ENCODE results near the gene SHISA6.

SHISA6 gene

DNA sequence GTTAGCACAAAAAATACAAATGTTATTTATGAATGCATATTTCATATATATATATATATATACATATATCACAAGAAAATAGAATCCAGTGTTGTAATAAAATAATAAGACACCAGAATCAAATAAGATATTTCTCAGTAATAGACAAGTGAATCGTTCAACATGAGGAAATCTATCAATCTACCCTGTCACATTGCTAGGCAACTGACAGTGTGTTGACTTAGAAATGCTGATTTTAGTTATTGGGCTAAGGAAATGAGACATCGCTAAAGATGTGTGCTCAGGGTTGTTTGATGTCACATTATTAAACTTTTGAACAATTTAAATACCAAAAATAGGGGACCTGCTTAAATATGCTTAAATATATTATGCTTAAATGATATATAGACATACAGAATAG, 307.4 kb downstream of the SHISA6 start:
- DNase-seq: no peak

DNA sequence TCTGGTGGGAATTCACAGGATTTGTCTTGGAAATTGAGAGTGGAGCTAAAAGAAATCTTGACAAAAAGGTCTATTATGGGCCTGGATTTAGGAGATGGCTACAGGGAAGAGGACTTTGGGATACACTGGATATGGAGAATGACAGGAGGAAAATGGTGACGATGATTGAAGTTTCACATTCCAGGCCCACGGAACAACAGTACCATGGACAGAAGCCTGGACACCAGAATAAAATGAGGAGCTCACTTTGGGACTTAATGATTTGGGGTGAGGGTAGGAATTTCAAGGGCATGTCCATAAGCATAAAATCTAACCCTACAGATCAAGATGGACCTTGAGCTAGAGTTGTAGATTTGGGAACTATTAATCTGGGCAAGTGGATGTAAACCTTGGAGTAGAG, 309.4 kb downstream of the SHISA6 start:
- DNase-seq: no peak

DNA sequence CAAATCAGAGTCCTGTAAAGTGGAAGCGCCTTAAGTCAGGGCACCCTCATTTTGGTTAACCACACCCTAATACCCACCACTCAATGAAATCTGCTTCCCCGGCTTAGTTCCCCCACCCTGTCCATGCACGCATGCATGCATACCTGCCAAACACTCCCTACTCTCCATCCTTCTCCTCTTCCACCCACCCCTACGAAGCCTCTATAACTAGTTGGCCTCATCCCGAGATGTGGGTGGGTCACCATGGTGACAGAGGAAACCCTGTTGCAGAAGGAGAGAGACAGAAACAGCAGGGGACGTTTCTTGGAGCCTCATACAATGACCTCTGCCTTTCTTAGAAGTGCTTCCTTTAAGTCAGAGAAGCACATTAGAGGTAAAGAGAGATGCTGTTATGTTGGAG, 310.4 kb downstream of the SHISA6 start:
- no peak for DNase-seq

DNA sequence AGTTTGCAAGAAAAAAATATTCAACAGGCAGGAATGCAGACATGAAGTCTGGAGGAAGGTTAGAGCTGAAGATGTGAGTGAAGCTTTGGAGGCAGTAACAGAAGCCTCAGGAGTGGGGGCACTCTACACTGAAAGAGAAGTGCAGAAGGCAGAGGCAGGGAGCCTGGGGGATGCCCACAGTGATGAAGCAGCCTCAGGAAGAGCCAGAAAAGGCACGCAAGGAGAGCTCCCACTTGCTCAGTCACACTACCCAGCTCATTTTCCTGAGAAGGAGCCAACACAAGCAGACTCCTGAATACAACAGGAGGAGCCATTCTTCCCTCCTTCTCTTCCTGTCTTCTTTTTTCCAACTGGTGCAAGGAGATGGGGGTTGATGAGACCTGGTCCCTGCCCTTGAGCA, 312.1 kb downstream of the SHISA6 start:
- DNase-seq: no peak

DNA sequence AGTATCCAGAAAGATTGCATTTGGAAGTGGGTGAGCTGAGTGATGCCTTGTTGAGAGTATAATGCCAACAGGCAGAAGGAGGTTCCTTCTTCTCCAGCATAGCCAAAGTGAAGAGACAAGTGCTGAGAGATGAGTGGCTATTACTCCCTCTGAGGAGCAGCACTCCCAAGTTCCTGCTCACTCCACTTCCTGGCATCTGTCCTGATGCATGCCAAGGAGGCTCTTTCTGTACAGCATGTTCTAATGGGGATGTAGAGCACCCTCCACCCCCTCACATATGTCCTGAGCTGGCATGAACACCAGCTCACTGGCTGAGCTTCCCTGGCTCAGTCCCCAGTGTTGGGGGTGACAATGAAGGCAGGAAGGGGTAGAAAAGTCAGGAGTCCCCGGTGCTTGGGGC, 313.0 kb downstream of the SHISA6 start:
- DNase-seq: no peak

DNA sequence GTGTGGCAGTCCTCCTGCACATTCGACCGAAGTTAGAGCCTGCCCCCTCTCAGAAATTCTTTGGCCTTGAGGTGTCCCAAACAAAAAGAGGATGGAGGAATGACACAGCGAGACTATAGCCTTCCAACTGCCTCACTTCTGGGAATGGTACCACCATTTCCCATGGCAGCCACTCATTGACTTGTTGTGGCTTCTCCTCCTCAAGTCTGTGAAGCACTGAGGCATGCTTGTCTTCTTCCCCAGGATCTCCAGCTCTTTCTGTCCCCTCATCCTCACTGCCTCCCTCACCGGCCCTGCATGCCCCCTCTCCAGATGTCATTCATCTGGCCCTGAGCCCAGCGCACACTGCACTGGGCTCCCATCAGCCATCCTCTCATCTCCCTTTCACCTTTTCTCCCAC, 313.5 kb downstream of the SHISA6 start:
- DNase-seq: no peak

DNA sequence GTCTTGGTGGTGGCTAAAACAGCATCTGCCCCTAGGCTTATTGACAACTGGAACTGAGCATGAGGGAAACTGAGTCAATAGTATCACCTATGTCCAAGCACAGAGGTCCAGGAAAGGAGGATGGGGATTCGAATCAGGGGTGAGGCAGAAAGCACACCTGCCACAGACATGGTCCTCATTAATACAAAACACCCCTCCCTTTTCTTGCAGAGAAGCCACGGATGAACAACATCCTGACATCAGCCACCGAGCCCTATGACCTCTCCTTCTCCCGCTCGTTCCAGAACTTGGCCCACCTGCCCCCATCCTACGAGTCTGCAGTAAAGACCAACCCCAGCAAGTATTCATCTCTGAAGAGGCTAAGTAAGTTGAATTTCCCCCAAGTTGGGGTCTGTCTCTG, 314.5 kb downstream of the SHISA6 start:
- DNase-seq: no peak

DNA sequence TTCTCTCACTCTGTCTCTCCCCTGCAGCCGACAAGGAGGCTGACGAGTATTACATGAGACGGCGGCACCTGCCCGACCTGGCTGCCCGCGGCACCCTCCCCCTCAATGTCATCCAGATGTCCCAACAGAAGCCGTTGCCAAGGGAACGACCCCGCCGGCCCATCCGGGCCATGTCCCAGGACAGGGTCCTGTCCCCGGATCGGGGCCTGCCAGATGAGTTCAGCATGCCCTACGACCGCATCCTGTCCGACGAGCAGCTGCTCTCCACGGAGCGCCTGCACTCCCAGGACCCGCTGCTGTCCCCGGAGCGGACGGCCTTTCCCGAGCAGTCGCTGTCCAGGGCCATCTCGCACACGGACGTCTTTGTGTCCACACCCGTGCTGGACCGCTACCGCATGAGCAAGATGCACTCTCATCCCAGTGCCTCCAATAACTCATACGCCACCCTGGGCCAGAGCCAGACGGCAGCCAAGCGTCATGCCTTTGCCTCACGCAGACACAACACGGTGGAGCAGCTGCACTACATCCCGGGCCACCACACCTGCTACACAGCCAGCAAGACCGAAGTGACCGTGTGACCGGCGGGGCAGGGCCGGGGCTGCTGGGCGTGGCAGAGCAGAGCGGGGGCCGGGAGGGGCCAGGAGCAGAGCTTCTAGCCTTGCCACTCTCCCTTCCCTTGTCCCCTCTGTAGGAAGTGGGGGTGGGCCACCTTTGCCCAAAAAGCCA, 316.9 kb downstream of the SHISA6 start:
- no peak for DNase-seq

DNA sequence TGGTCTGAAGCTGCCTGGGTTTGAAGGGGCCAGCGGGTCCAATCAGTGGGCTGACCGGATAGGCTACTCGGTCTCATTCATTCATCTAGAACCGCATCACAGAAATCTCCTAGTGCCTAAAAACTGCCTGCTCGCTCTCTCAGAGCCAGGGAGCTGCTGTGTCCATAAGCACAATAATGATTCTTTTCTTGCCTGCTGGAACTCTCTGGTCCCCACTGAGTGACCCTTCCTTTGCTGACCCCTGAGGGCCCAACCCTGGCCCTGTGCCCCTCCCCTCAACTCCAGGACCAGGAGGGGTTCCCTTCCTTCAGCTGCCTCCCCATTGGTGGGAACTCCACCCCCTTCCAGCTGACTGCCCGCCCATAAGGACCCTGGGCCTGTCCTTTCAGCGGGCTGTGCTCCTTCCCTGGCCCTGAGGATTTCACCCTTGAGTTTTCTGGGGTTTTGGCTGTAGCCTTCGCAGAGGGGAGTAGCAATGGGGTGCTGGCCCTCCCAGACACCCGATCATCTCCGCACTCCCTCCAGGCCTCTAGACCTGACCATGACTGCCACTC, 317.7 kb downstream of the SHISA6 start:
- no peak for DNase-seq

DNA sequence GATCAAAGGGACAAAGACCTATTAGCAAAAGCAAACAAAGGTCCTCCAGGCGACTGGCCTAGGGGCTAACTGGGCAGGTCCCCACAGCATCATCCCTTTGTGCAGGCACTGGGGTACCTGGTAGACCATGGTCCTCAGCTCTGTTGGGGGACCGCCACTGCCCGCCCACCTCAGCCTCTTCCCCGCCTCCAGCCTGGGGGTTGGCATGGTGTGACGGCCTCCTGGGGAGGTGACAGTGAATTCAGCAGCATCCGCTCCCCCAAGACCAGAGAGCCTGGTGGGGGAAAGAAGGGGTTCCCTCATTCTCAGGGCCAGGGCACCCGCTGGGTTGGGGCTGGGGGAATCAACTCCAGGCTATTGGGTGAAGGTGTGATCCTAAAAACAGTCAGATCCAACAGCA, 318.6 kb downstream of the SHISA6 start:
- no peak for DNase-seq

DNA sequence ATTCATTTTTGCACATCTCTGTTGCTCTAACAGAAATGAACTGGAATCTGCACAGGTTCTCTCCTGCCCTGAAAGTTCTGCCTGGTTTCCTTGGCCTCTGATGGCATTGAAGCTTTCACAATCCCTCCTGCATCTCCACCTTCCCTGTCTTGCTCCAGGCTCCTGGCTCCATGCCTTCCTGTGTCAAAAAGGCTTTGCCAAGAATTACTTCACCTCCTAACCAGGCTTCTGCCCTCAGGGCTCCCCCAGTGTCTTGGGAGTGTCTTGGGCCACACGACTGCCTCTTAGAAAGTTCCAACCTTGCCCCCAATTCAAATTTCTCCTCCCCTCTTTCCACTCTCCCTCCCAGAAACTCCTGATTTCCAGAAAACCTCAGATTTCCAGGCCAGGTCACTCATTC, 320.3 kb downstream of the SHISA6 start:
- no peak for DNase-seq

DNA sequence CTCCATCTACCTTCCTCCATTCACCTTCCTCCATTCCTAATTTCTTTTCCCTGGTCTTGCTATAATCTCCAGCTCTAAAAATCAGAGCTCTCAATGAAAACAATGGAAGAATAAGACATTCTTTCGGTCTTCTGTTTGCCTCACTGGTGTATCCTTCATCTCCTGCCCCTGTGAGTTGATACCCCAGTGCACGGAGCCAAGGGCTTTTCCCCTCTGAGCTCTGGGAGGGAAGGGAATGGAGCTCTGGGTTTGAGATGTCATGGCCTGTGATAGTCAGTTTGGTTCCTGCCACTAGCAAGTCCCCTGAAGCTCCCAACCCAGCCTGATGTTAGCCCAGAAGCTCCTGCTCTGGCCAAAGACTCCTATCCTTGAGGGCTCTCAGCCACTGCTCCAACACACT, 320.7 kb downstream of the SHISA6 start:
- no peak for DNase-seq

DNA sequence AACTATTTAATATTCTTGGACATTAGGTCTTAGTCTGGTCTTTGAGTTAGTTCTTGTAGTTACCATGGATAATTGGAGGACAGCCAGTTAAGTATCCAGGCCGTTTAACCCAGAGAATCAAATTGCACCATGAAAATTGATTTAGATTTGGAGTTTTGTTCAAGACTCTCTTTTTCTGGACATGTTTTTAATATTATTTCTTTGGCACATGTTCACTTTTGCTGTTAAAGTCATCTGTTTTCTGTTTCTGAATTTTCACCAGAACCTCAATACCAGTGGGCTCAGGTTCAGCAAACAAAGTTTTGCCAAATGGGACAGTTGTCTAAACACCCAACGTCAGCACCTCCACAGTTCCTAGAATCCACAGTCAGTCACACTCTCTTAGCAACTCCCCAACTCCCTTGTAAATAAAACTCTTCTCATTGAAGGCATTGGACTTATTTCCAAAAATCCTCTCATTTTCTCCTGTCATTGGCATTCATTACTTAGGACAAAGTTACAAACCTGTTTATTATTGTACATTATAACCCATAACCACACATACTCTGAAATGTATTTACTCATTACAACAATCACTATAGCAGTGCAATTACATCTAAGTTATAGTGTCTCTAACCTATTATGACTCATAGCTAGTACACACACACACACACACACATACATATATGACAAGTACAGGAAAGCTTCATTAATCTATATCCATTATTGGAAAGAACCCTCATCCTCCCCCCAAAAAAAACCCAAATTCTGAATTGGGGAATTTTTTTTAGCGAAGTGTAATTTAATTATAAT, 323.8 kb downstream of the SHISA6 start:
- DNase-seq: no peak

DNA sequence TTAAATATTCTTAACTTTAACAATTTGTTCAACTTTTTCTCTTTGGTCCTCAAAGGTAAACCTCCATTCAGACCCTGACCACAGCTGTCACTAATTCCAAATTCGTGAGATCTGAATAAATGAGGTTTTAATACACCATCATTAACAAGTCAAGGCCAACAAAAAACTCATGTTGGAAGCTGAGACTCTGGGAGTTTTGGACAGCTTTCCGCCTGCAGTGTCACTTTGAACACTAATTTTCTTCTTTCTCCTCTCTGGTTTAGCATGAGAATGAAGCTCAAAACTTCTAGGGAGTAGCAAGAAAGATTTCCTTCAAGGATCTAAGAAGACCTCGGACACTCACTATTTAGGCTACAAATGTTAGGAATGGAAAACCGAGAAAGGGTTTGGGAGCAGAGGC, 324.6 kb downstream of the SHISA6 start:
- no peak for DNase-seq

DNA sequence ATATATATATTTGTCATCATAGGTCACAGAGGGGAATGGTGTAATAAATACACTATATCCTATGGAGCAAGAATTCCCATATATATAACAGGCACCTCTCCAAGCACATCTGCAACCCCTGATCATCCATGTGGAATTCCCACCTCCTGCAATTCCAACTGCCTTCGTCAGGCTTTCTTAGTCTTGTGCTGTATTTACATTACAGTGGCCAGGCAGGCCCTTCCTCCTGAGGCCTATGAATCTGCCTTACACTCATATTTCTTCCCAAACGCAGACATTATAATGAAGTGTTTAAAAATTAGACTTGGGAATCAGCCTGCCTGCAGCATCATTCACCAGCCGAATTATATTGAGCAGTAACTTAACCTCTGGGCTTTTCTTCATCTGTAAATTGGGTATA, 338.0 kb downstream of the SHISA6 start:
- no peak for DNase-seq

DNA sequence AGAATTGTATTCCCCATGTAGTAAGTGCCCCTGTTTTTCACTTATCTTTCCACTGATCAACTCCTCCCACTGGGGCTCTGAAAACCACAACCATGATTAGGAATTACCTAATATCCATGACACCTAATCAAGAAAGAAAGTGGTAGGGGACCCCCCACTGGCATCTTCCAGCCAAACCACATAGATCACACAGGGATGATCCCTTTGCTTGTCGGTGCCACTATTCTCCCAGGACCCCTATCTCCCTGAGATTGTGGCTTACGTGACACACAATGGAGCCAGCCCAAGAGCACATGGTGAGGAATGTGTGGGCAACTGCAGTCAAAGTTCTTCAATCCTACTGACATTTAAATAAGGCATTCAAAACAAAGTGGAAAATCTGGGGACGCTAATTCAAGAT, 339.7 kb downstream of the SHISA6 start:
- no peak for DNase-seq

DNA sequence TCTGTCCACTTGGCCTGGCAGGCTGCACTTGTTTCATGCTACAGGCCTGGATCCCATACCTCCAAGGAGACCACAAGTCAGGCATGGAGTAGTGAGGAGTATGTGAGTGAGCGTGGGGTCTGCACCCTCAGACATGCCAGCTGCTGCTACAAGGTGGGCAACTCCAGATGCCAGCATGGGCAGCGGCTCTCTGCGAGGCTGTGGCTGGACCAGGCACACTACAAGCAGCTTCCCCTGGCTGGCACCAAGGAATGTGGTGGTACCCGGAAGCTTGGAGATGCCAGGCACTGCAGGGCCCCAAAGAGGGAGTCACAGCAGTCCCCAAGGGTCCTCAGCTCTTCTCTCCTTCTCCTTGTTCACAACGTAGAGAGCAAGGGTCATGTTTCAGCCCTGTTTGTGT, 341.2 kb downstream of the SHISA6 start:
- DNase-seq: no peak

DNA sequence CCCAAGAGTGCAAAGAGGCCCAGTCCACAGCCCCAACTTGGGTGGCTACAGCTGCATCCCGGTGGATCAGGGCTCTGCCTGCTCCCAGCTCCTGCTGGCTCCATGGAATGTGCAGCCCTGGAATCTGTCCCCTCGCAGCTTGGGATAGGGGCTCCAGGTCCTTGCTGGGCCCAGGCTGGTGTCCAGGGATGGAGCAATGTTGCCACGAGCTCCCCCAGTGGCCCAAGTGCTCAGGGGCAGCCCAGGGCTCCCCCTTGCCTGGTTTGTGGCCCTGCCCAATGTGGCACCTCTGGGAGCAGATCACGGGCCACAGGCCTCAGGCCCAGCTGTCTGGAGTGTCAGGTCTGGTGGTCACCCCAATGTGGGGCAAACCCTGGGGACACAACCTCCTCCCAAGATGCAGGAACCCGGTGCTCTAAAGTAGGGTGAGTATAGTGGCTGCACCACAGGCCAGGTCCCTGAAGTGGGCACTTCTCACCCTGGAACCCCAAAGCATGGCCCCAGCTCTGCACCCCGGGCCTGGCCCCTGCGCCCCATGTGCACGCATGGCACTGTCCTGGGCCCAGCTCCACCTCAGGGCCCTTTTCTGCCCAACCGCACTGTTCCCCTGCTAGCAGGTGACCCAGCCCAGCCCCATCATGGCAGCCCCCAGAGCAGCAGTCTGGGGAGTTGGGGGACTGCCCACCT, 342.4 kb downstream of the SHISA6 start:
- no peak for DNase-seq

DNA sequence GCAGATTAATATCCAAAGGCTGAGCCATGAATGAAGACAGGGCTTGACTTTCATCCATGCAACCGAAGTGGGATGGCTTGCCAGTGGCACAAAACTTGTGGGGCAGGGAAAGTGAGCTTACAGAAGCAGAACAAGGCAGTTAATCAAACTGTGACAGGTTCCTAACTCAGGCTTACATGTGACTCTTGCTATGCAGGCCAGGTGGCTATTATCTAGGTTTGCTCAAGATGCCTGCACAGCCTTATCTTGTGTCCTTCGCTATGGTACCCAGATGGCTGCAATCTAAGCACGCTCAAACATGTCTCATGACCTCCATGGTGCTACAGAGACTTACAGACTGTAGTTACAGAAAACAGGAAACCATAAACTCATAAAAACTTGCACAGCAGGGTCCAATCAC, 348.7 kb downstream of the SHISA6 start:
- no peak for DNase-seq

DNA sequence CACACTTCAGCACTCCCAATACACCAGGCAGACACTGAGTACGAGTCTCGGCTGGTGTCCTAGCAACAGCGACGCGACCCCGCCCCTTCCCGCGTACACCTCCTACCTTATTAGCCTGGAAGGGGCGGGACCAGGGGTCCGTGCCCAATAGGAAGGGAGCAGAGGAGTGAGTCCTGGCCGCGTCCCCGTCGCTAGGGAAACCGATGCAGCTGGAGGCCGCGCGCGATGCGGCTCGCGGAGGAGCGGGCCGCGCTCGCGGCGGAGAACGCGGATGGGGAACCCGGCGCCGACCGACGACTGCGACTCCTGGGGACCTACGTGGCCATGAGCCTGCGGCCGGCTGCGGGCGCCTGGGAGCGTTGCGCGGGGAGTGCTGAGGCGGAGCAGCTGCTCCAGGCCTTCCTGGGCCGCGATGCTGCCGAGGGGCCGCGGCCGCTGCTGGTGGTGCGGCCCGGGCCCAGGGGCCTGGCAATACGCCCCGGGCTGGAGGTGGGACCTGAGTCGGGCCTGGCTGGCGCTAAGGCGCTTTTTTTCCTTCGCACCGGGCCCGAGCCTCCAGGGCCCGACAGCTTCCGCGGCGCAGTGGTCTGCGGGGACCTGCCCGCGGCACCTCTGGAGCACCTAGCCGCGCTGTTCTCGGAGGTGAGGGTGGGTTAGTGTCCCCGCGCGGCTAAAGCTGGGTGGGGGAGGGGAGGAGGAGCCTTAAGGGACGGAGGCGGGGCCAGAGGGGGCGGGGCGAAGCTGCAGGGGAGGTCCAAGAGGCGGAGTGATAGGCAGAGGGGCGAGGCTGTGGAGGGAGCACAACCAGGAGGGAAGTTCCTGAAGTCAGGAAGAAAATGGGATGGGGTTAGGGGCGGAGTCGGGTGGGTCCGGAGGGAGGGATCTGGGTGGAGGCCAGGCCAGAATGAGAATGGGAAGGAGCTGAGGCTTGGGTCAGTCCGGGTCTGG, 357.5 kb downstream of the SHISA6 start, which contains the start of gene DNAH9:
DNAH9 (plus strand) TSS at position 197 of the 948 bp plus-strand sequence; CDS start at position 226, 29 bp downstream.
- DNase-seq: no peak

DNA sequence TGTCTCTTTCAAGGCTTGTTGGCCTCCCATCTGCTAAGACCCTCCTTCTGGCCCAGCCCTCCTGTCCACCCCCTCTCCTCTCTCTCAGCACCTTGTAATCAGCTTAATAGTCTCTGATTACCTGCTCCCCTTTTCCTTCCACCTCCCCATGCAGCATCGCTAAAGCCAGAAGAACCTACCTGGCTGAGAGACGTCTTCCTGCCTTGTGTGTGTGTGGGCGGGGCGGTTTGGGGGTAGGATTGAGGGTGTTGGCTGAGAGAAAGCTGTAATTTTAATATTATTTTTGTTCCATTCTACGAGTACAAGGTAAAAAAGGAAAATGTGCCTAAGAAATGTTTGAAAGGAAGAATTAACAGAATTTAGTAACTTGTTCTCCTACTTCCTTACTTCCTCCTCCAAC, 360.6 kb downstream of the SHISA6 start:
- DNase-seq: no peak

DNA sequence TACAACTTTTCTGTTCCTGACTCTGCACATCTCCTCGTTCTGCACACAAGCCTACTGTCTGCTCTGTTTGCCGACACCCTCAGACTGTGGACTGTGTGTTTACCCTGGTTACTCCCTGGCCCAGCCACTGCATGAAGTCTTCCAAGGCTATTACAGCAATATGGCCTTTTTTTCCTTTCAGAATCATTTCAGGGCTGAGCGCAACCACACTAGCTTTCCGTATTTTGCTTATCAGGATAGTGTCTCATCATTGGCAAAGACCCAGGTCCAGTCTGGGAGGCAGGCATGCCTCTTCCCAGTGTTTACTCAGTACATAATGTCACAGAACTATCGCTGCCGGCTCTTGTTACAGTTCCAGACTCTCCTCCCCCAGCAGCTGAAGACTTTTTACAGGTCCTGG, 367.4 kb downstream of the SHISA6 start:
- DNase-seq: no peak

All from Kasumi-1 (cell line).